GM12874 (cell line): ENCODE measurements around the gene TERT.

Experiments
- CTCF ChIP-seq: IDR thresholded peaks from 2 replicates; pipeline ENCODE4 v1.5.1; 2011; ENCODE audit warnings: low read depth, mild to moderate bottlenecking, control low read depth, low read length, moderate library complexity; ENCODE audit not compliant: insufficient read depth

Gene TERT

GRCh38 chr5:1285141-1285540 lies 9.7 kb downstream of the TERT start:
- TF ChIP-seq CTCF, result no peak

GRCh38 chr5:1282131-1282992 lies 12.5 kb downstream of the TERT start:
- no peak for TF ChIP-seq CTCF

- no peak for TF ChIP-seq CTCF
Measured at GRCh38 chr5:1281038-1281882, 13.6 kb downstream of the TERT start.

- TF ChIP-seq CTCF, result no peak
Measured at GRCh38 chr5:1280177-1281037, 14.5 kb downstream of the TERT start.

- no peak for TF ChIP-seq CTCF
Measured at GRCh38 chr5:1279443-1280151, 15.3 kb downstream of the TERT start.

GRCh38 chr5:1278656-1279442 lies 16.0 kb downstream of the TERT start:
- no peak for TF ChIP-seq CTCF
